ENCODE results near the gene C17orf107. TPM values are rescaled to one million over a fixed set of nuclear protein-coding genes. Genes with fewer than 3 reads are reported as not detected.
"Not testable (repeated sequence)": the region's sequence is repeated elsewhere in the genome, so short reads cannot be mapped to it uniquely, and the experiment has no call there.

C17orf107 gene
- total RNA-seq, 2 experiments from 2014 or later, result 3.0 to 3.6 TPM

DNA sequence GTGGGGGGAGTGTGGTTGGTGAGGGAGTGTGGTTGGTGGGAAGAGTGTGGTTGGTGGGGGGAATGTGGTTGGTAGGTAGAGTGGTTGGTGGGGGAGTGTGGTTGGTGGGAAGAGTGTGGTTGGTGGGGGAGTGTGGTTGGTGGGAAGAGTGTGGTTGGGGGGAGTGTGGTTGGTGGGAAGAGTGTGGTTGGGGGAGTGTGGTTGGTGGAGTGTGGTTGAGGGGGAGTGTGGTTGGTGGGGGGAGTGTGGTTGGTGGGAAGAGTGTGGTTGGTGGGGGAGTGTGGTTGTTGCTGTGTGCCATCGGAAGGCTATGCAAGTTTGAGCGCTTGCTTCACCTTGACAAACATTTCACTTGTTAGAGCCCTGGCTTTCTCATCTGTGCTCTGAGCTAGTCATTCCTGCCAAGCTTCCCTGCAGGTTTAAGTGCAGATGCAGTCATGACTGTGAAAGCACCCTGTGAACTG lies 46.1 kb upstream of the C17orf107 start:
- peaks cover 21% of the 10 kb centered on the region for H3K4me1 Mint-ChIP-seq (ENCODE audit: low read depth)
- no peaks in the 10 kb centered on the region for H3K27me3 Mint-ChIP-seq
- intact Hi-C loops (cut with micrococcal nuclease), result no loop called here
- POLR2A ChIA-PET, result no interaction called here
- CTCF ChIA-PET, result no interaction called here
- H3K9me3 Mint-ChIP-seq, result peaks cover 5% of the 10 kb centered on the region
- peaks cover 9% of the 10 kb centered on the region for H3K36me3 Mint-ChIP-seq (ENCODE audit: low read depth)
- H3K27ac Mint-ChIP-seq, result peak overlapping the region; percentile 43
- TF ChIP-seq, protein P1, sequence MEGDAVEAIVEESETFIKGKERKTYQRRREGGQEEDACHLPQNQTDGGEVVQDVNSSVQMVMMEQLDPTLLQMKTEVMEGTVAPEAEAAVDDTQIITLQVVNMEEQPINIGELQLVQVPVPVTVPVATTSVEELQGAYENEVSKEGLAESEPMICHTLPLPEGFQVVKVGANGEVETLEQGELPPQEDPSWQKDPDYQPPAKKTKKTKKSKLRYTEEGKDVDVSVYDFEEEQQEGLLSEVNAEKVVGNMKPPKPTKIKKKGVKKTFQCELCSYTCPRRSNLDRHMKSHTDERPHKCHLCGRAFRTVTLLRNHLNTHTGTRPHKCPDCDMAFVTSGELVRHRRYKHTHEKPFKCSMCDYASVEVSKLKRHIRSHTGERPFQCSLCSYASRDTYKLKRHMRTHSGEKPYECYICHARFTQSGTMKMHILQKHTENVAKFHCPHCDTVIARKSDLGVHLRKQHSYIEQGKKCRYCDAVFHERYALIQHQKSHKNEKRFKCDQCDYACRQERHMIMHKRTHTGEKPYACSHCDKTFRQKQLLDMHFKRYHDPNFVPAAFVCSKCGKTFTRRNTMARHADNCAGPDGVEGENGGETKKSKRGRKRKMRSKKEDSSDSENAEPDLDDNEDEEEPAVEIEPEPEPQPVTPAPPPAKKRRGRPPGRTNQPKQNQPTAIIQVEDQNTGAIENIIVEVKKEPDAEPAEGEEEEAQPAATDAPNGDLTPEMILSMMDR (IDR thresholded peaks at IDR 0.05), result no peak
- ATAC-seq (no peak), DNase-seq (peak; percentile 11)
- no peak overlapping the region for H3K4me3 Mint-ChIP-seq

DNA sequence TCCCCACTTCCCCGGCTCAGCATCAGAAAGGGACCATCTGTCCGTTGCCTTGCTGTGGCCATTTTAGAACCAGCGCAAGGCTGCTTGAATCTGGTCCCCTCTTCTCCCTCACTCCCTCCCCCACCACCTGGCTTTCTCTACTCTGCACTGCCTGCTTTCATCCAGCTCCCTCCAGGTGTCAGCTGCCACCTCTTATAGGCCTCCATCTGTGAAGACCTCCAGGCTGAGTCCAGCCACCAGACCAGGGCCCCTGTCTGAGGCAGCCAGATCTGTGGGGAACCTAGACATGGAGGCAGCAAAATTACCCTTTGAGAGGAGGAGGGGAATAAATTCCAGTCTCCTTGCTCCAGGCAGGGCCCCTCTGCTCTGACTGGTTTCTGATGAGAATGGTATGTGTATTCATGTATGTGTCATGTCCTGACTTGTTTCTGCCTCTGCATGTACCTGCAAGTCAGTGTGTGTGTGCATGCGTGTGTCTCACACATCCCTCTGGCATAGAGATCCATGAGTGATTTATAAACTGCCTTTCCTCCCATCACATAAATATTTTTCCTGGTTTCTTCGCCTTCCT lies 45.1 kb upstream of the C17orf107 start:
- H3K36me3 Mint-ChIP-seq (ENCODE audit: low read depth), result peaks cover 9% of the 10 kb centered on the region
- no peak overlapping the region for H3K4me3 Mint-ChIP-seq
- H3K27me3 Mint-ChIP-seq, result no peaks in the 10 kb centered on the region
- DNase-seq (no peak), ATAC-seq (no peak)
- CTCF ChIA-PET, result no interaction called here
- H3K4me1 Mint-ChIP-seq (ENCODE audit: low read depth), result peaks cover 23% of the 10 kb centered on the region
- H3K9me3 Mint-ChIP-seq, result peaks cover 5% of the 10 kb centered on the region
- POLR2A ChIA-PET, result no interaction called here
- intact Hi-C loops (cut with micrococcal nuclease), result no loop called here
- TF ChIP-seq, protein P1 (IDR thresholded peaks at IDR 0.05), result no peak
- no peak overlapping the region for H3K27ac Mint-ChIP-seq

DNA sequence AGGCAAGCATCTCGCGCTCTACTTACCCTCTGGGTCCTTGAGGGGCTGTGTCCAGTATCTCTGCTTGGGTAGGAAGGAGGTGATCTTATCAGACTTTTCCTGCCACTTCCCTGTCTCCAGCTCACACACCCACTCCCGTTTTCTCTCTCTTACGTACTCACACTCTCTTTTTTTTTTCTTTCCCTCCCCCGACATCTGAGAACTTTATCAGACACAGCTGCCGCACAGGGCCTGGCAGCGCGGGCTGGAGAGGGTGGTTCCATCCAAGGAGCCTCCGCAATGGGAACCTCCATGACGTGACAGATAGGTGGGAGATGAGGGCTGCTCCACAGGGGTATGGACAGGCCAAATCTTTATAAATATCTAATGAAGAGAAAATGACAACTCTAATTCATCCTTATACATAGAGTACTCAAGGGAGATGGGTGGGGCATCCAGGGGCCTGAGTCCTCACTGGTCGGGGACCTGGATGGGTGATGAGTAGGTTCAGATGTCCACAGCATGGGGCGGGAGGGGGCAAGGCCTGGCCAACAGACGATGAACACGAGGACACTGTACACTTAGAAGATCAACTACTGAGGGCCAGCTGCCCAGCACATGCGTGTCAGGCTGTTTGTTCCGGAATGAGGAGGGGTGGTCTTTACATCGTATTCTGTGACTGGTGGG lies 42.9 kb upstream of the C17orf107 start:
- Mint-ChIP-seq H3K4me3 (no peak overlapping the region), H3K27ac (no peak overlapping the region), H3K9me3 (peaks cover 5% of the 10 kb centered on the region), H3K4me1 (ENCODE audit: low read depth) (peaks cover 16% of the 10 kb centered on the region), H3K36me3 (ENCODE audit: low read depth) (peaks cover 14% of the 10 kb centered on the region), H3K27me3 (no peaks in the 10 kb centered on the region)
- intact Hi-C loops (cut with micrococcal nuclease), result no loop called here
- ChIA-PET CTCF (no interaction called here), POLR2A (no interaction called here)
- TF ChIP-seq, protein P1 (IDR thresholded peaks at IDR 0.05), result no peak
- DNase-seq (no peak), ATAC-seq (no peak)

DNA sequence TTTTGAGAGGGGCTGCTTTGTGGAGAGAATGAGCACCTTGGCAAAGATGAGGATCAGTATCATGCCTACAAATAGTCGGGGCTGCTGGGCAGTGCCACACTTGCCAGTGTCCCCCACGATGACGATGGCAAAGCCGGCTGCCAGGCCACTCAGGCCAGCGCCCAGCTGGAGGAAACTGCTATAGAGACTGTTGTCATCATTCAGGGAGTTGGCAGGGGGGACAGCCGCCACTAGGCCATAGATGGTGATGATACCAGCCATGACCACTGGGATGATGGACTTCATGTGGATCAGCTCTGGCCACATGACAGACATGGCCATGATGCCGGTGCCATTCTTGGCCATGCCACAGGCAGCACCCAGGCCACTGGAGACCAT lies 42.4 kb upstream of the C17orf107 start:
- no peak for DNase-seq
- intact Hi-C loops (cut with micrococcal nuclease), result no loop called here
- TF ChIP-seq, protein P1 (IDR thresholded peaks at IDR 0.05), result no peak
- H3K27me3 Mint-ChIP-seq, result no peaks in the 10 kb centered on the region
- H3K27ac Mint-ChIP-seq, result no peak overlapping the region
- ChIA-PET CTCF (interaction anchor here (0.6 kb wide), 1 partner anchor 25 kb away, joined by 3 read pairs; no protein-coding TSS in a partner anchor), POLR2A (no interaction called here)
- peaks cover 15% of the 10 kb centered on the region for H3K4me1 Mint-ChIP-seq (ENCODE audit: low read depth)
- peaks cover 5% of the 10 kb centered on the region for H3K9me3 Mint-ChIP-seq
- no peak for ATAC-seq
- peaks cover 13% of the 10 kb centered on the region for H3K36me3 Mint-ChIP-seq (ENCODE audit: low read depth)
- no peak overlapping the region for H3K4me3 Mint-ChIP-seq

DNA sequence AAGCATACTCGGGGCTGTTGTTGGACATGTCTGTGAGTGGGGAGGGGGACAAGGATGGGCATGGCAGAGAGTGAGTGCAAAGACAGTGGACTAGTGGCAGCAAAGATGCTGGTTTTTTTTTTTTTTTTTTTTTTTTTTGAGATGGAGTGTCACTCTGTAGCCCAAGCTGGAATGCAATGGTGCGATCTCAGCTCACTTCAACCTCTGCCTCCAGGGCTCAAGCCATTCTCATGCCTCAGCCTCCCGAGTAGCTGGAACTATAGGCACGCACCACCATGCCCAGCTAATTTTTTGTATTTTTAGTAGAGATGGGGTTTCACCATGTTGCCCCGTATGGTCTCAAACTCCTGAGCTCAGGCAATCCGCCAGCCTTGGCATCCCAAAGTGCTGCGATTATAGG lies 42.0 kb upstream of the C17orf107 start:
- CTCF ChIA-PET, result interaction anchor here (0.6 kb wide), 1 partner anchor 25 kb away, joined by 3 read pairs; no protein-coding TSS in a partner anchor
- not testable (repeated sequence) for H3K27ac Mint-ChIP-seq
- peaks cover 11% of the 10 kb centered on the region for H3K4me1 Mint-ChIP-seq (ENCODE audit: low read depth)

More for the DNA sequence above, 42.0 kb upstream of the C17orf107 start:
- intact Hi-C loops (cut with micrococcal nuclease); ATAC-seq; POLR2A ChIA-PET; H3K4me3 Mint-ChIP-seq; DNase-seq; H3K36me3 Mint-ChIP-seq (ENCODE audit: low read depth); H3K9me3 Mint-ChIP-seq; H3K27me3 Mint-ChIP-seq: not testable (repeated sequence)
